GOT3 (cell line): ENCODE measurements around the gene IL3.
A peak's percentile ranks its signal among the peaks of the same experiment; 100 is the strongest.

Experiments
- DNase-seq: peaks from one replicate; lab custom pipeline; 2025; ENCODE audit warnings: mixed read lengths; lab: John Stamatoyannopoulos, UW

IL3 gene

GRCh38 chr5:132057498-132058255, 2.8 kb upstream of the IL3 start:
- no peak for DNase-seq

- DNase-seq = no peak
These were observed 1.8 kb upstream of the IL3 start for GRCh38 chr5:132058646-132059042.

- DNase-seq = no peak
These were observed 1.3 kb upstream of the IL3 start for GRCh38 chr5:132059043-132059695.

- DNase-seq = no peak
These were observed 557 bp upstream of the IL3 start for GRCh38 chr5:132059696-132060500.

- no peak for DNase-seq
These were observed 2.8 kb downstream of the IL3 start for GRCh38 chr5:132063090-132063911.

GRCh38 chr5:132064140-132064539, 3.7 kb downstream of the IL3 start:
- no peak for DNase-seq

- peak; percentile 52 for DNase-seq
These were observed 4.4 kb downstream of the IL3 start for GRCh38 chr5:132064738-132065331.

GRCh38 chr5:132065351-132065937, 5.0 kb downstream of the IL3 start:
- no peak for DNase-seq

- DNase-seq = no peak
These were observed 5.7 kb downstream of the IL3 start for GRCh38 chr5:132065951-132066701.

GRCh38 chr5:132066871-132067270, 6.4 kb downstream of the IL3 start:
- no peak for DNase-seq

- no peak for DNase-seq
These were observed 7.0 kb downstream of the IL3 start for GRCh38 chr5:132067451-132067850.

GRCh38 chr5:132067941-132068808, 7.7 kb downstream of the IL3 start:
- no peak for DNase-seq

GRCh38 chr5:132069561-132069960, 9.1 kb downstream of the IL3 start:
- DNase-seq = no peak

- DNase-seq = no peak
These were observed 9.5 kb downstream of the IL3 start for GRCh38 chr5:132069994-132070393.

- no peak for DNase-seq
These were observed 10.2 kb downstream of the IL3 start for GRCh38 chr5:132070460-132071337.

GRCh38 chr5:132071338-132071707, 10.9 kb downstream of the IL3 start:
- DNase-seq = no peak

- no peak for DNase-seq
These were observed 11.6 kb downstream of the IL3 start for GRCh38 chr5:132072070-132072469.

GRCh38 chr5:132072528-132072927, 12.1 kb downstream of the IL3 start:
- DNase-seq = no peak
